Renal pelvis (tissue), 4 donors: ENCODE results near the gene SLC16A2. TPM values are rescaled to one million over a fixed set of nuclear protein-coding genes. Genes with fewer than 3 reads are reported as not detected.
"Not testable (repeated sequence)": the region's sequence is repeated elsewhere in the genome, so short reads cannot be mapped to it uniquely, and the experiment has no call there.

Experiments
- DNase-seq: peaks from one replicate; pipeline ENCODE4 v3.0.0-alpha.2; 2013
- polyA plus RNA-seq, 3 donors: library from polyadenylated mRNA; unstranded; fragments of 120-200 nt; gene quantifications; one replicate each; pipeline ENCODE4 v1.2.1, GENCODE V29; 2013; ENCODE audit not compliant: insufficient read length in 3 of 3

SLC16A2 gene
- polyA plus RNA-seq, 3 donors: 24.1 to 31.1 (median 26.1) TPM

DNA sequence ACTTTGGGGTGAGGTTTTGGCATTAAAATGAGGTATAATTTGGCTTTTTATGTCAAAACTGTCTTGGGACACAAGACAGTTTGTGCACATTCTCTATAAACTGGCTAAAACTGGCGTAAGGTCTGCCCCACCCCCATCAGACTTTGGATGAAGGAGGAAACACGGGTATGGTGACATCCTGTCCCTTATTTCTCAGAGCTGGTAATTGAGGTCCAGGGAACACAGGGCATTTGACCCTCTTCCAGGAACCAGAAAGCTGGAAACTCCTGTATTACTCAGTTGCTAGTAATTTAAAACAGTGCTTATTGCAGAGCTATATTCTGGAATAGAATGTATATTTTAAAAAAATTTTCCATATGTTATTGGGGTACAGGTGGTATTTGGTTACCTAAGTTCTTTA, 78.8 kb downstream of the SLC16A2 start:
- no peak for DNase-seq

GRCh38 chrX:74500555-74500954, 79.3 kb downstream of the SLC16A2 start:
- no peak for DNase-seq

- no peak for DNase-seq
Observed at GRCh38 chrX:74505437-74505836, 84.1 kb downstream of the SLC16A2 start.

GRCh38 chrX:74506317-74507115, 85.2 kb downstream of the SLC16A2 start:
- no peak for DNase-seq

GRCh38 chrX:74507191-74507590, 85.9 kb downstream of the SLC16A2 start:
- no peak for DNase-seq

- DNase-seq: no peak
Observed at GRCh38 chrX:74509989-74510388, 88.7 kb downstream of the SLC16A2 start.

DNA sequence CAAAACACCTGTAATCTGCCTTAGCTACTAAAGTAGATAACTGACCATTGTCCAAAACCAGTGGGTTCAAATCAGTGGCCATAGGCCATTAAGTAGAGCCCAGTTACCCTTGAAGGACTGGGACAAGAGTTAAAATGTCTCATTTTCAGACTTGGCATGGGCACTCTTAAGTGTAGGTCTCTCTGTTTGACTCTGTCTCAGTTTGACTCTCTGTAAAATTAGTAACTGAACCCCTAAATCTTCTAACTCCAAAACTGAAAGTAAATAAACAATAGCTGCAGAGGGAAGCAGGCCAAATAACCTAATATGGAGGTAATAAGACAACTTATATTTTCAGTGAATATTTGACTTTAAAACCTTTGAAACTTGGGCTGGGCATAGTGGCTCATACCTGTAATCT, 89.1 kb downstream of the SLC16A2 start:
- no peak for DNase-seq

DNA sequence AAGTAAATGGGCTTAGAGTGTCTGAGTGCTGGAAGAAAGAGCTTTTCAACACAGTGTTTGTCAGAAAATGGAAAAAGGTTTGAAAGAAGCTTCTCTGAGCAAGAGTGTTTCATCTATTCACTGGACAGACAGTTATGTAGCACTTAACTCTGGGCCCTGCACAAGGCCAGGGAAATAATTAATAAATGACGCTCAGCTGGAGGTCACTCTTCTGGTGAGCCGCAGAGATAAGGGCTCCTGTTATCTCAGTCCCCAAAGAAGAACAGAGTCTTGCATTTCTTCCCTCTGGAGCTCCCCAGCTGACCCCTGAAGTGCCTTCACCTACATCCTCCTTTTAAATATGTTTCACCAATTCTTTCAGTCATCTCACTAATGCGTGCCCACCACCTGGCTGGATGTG, 90.4 kb downstream of the SLC16A2 start:
- DNase-seq: no peak

GRCh38 chrX:74514384-74514783, 93.1 kb downstream of the SLC16A2 start:
- no peak for DNase-seq

GRCh38 chrX:74515356-74515755, 94.1 kb downstream of the SLC16A2 start:
- no peak for DNase-seq

- not testable (repeated sequence) for DNase-seq
Observed at GRCh38 chrX:74516013-74516412, 94.7 kb downstream of the SLC16A2 start.

GRCh38 chrX:74519870-74520269, 98.6 kb downstream of the SLC16A2 start:
- no peak for DNase-seq

GRCh38 chrX:74520291-74520690, 99.0 kb downstream of the SLC16A2 start:
- DNase-seq: no peak

- DNase-seq: no peak
Observed at GRCh38 chrX:74520896-74521295, 99.6 kb downstream of the SLC16A2 start.

DNA sequence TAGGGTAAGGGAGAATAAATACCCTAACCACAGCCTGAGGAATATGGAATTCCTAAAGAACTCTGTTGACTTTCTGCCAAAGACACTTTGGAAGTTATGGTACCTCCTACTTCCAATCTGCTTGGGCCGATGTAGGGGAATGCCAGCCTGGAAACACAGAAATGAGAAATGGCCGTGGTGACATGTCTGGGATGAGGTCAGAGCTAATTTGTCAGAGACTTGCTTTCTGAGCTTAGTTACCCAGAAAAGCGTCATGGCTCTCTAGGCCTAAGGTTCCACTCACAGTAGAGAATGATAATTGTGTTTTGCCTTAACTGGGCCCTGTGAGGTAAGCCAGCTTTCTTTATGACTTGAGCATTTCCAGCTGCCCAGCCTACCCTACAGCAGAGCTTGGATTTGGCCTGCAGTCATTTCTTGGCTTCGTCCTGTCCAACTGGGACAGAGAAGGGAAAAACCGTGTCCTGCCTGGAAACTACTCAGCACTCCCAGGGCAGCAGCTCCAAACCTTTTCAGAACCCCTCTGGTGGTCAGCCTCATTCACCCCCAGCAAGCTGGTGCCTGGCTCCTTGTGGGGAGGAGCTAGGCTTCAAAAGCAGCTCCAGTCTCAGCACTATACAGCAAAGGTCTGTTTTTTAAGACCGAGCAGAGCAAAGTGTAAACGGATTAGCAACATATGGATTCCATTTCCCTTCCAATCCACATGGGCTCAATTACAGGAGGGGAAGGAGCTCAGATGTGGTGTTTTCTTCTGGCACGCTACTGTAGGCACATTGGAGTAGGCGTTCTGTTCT, 100.9 kb downstream of the SLC16A2 start:
- DNase-seq: peak; percentile 42

DNA sequence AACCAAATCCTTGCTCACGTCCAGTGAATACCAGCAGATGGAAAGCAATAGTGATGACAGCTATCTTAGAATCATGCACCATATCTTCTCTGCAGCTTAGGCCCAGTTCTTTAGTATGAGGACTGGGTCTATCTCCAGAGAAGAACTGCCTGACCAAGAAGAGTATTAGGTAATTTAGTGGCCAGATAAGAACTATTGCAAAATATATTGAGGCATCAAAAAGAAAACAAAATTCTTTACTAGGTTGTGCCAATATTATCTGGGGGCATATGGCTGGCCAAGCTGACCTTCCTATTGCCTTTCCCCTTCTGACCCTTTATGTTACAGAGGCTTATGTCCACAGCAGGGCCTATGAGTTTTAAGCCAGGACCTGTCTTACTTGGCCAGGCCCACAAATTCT, 101.9 kb downstream of the SLC16A2 start:
- no peak for DNase-seq

DNA sequence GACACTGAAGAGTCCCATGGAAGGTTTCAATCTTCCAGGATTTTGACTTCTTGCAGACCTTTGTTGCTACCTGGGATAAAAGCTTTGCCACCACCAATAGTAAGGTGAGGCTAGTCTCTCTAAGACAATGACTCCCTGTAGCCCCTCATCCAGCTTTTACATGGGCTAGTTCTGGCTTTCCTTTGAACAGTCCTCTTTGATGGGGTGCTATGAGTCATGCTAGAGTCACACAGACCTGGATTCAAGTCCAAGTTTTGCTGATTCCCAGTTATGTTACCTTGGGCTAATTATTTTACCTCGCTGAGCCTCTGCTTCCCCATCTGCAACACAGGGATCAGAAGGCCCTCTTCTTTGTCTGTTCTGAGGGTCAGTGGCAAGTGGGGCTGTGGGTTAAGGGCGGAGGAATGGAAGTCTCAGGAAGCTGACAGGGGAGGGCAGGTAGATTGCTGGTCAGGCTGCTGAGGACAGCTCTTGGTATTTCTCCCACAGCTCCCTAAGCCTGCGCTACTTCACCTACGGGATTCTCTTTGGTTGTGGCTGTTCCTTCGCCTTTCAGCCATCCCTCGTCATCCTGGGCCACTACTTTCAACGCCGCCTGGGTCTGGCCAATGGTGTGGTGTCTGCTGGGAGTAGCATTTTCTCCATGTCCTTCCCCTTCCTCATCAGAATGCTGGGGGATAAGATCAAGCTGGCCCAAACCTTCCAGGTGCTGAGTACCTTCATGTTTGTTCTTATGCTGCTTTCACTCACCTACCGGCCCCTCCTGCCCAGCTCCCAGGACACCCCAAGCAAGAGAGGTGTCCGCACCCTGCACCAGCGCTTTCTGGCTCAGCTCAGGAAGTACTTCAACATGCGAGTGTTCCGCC, 102.8 kb downstream of the SLC16A2 start:
- no peak for DNase-seq

GRCh38 chrX:74525116-74525515, 103.8 kb downstream of the SLC16A2 start:
- no peak for DNase-seq

GRCh38 chrX:74526764-74527163, 105.5 kb downstream of the SLC16A2 start:
- DNase-seq: no peak

DNA sequence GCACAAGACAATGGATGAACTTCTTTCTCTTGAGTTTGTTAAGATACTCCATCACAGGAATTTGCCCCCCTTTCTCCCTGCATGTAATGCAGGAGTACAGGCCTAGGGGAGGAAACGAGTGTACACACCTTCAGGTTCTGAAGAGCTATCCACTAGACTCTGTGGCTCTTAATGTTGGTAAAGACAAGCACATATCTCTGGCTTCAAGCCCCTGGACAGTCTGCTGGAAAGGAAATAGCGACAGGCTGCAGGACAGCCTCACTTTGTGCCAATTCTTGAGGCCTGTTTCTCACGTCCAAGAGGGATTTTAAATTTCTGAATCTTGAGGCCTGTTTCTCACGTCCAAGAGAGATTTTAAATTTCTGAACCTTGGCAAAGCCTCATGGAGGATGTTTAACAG, 106.1 kb downstream of the SLC16A2 start:
- no peak for DNase-seq

DNA sequence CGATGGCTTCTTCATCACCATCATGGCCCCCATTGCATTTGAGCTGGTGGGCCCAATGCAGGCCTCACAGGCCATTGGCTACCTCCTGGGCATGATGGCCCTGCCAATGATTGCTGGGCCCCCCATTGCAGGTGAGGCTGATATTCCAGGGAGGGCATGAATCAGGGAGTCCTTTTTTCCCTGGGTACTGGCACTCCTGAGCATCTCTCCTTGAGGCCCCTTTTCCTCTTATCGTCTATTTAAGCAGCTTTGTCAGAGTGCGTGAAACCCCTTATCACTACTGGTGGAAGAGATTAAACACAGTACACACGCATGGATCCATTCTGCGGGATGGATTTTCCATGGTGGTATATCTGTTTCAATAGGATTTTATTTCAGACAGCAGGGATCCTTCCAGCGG, 108.0 kb downstream of the SLC16A2 start:
- DNase-seq: no peak

DNA sequence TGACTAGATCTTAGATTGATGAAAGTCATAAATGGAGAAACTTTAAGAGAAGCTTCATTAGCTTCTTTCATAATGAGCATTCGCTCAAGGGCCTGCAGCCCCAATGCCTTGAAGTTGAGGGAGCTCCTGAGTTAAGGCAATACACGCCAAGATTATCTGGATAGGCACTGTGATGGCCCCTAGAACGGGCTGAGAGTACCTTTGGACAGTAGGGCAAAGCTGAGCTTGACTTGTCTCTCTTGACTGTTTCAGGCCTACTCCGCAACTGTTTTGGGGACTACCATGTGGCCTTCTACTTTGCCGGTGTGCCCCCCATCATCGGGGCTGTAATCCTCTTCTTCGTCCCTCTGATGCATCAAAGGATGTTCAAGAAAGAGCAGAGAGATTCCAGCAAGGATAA, 109.8 kb downstream of the SLC16A2 start:
- DNase-seq: no peak
